Activated CD8-positive, alpha-beta T cell treated with anti-CD3 and anti-CD28 coated beads for 36 hours (primary cell): ENCODE measurements around the gene MYL7. TPM values are rescaled to one million over a fixed set of nuclear protein-coding genes. Genes with fewer than 3 reads are reported as not detected.

Experiments
- ATAC-seq: fragments of 200-7000 bp; cut with Tn5 transposase; one replicate; pipeline ENCODE4 v1.10.0; 2021; ENCODE audit warnings: mild to moderate bottlenecking, moderate library complexity
- CTCF ChIA-PET: fragments of 350-600 bp; sonication (Branson Sonifier 250); formaldehyde crosslinking; loops from one replicate; lab custom pipeline; 2021; ENCODE audit warnings: antibody characterized with exemption; lab: Charles Lee
- POLR2A ChIA-PET: fragments of 350-600 bp; sonication (Branson Sonifier 250); formaldehyde crosslinking; loops from one replicate; lab custom pipeline; 2021; ENCODE audit warnings: antibody characterized with exemption; lab: Charles Lee
- DNase-seq: peaks from one replicate; pipeline ENCODE4 v3.0.0-alpha.2; 2020
- H3K27ac Mint-ChIP-seq: one replicate; pipeline ENCODE4 v1.8.0; 2021; ENCODE audit warnings: mild to moderate bottlenecking, mixed read lengths
- H3K27me3 Mint-ChIP-seq: one replicate; pipeline ENCODE4 v1.8.0; 2021; ENCODE audit warnings: mixed read lengths
- H3K36me3 Mint-ChIP-seq: one replicate; pipeline ENCODE4 v1.8.0; 2021; ENCODE audit warnings: low read depth, mixed read lengths
- H3K4me1 Mint-ChIP-seq: one replicate; pipeline ENCODE4 v1.8.0; 2021; ENCODE audit warnings: low read depth, mixed read lengths
- H3K4me3 Mint-ChIP-seq: one replicate; pipeline ENCODE4 v1.8.0; 2021; ENCODE audit warnings: mild to moderate bottlenecking, moderate library complexity, mixed read lengths
- H3K9me3 Mint-ChIP-seq: one replicate; pipeline ENCODE4 v1.8.0; 2021; ENCODE audit warnings: mixed read lengths
- intact Hi-C: fragments of 100-400 bp; cut with micrococcal nuclease; formaldehyde crosslinking; loops from one replicate; pipeline ENCODE4 v1.10.0; 2022
- total RNA-seq, 2 experiments: library from RNA; stranded (reverse); gene quantifications; one replicate each; pipeline ENCODE4 v1.2.3, GENCODE V29; 2021
- TF ChIP-seq, protein P1 (sequence below): fragments of 200-600 bp; IDR thresholded peaks from one replicate; pipeline ENCODE4 v1.8.0; 2022; ENCODE audit warnings: antibody characterized with exemption, mild to moderate bottlenecking

Gene MYL7
- total RNA-seq, 2 experiments from 2014 or later = not detected

DNA sequence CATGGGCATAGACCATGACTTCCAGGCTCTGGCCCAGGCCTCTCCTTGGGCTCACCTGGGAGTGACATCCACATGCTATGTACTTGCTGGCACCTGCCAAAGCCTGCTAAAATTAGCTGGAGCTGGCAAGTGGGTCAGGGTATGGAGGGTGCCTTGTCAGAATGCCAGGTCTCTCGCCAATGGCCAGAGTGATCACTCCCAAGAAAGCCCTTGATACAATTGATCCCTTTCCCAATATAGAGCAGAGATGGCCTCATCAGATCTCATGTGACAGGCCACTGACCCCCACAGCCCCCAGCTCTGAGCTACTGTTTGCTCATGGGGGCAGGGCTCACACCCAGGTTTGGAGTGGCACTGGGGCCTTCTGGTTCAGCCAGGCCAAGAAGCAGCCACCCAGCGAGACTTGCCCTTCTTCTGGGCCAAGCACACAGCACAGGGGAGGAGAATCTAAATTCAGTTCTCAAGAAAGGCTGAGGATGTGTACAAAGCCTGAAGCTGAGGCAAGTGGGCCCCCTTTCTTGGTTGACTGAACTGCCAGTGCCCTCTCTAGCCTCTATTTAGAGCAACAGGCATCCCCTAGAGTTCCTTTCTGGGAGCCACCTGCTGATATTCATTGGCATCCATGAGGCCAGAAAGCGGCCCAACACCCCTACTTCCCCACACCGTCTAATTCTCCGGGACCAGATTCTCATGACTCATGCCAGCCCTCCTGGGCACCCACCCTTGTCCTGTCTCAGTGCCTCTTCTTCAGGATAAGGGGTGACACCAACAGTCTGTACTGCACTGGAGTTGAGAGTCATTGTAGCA, 18.9 kb upstream of the MYL7 start:
- no peaks in the 10 kb centered on the region for H3K4me1 Mint-ChIP-seq
- DNase-seq (no peak), ATAC-seq (no peak)
- H3K4me3 Mint-ChIP-seq = no peak overlapping the region
- H3K36me3 Mint-ChIP-seq = no peaks in the 10 kb centered on the region
- H3K27ac Mint-ChIP-seq = no peak overlapping the region
- ChIA-PET CTCF (interaction anchor here (1.5 kb wide), 1 partner anchor 10 kb away, joined by 3 read pairs; no protein-coding TSS in a partner anchor), POLR2A (no interaction called here)
- intact Hi-C loops = no loop called here
- no peaks in the 10 kb centered on the region for H3K27me3 Mint-ChIP-seq
- TF ChIP-seq, protein P1, sequence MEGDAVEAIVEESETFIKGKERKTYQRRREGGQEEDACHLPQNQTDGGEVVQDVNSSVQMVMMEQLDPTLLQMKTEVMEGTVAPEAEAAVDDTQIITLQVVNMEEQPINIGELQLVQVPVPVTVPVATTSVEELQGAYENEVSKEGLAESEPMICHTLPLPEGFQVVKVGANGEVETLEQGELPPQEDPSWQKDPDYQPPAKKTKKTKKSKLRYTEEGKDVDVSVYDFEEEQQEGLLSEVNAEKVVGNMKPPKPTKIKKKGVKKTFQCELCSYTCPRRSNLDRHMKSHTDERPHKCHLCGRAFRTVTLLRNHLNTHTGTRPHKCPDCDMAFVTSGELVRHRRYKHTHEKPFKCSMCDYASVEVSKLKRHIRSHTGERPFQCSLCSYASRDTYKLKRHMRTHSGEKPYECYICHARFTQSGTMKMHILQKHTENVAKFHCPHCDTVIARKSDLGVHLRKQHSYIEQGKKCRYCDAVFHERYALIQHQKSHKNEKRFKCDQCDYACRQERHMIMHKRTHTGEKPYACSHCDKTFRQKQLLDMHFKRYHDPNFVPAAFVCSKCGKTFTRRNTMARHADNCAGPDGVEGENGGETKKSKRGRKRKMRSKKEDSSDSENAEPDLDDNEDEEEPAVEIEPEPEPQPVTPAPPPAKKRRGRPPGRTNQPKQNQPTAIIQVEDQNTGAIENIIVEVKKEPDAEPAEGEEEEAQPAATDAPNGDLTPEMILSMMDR = no peak
- no peaks in the 10 kb centered on the region for H3K9me3 Mint-ChIP-seq

- H3K36me3 Mint-ChIP-seq = no peaks in the 10 kb centered on the region
- no peaks in the 10 kb centered on the region for H3K27me3 Mint-ChIP-seq
- CTCF ChIA-PET = no interaction called here
- no peaks in the 10 kb centered on the region for H3K4me1 Mint-ChIP-seq
- H3K4me3 Mint-ChIP-seq = no peak overlapping the region
- H3K27ac Mint-ChIP-seq = no peak overlapping the region
- no peaks in the 10 kb centered on the region for H3K9me3 Mint-ChIP-seq
- intact Hi-C loops = no loop called here
- POLR2A ChIA-PET = no interaction called here
- no peak for DNase-seq
- TF ChIP-seq, protein P1 = no peak
- no peak for ATAC-seq
Measured at GRCh38 chr7:44158873-44159631, 17.9 kb upstream of the MYL7 start.

GRCh38 chr7:44158096-44158872, 17.2 kb upstream of the MYL7 start:
- ATAC-seq (no peak), DNase-seq (no peak)
- TF ChIP-seq, protein P1 = no peak
- no peaks in the 10 kb centered on the region for H3K27me3 Mint-ChIP-seq
- ChIA-PET POLR2A (no interaction called here), CTCF (no interaction called here)
- no peaks in the 10 kb centered on the region for H3K4me1 Mint-ChIP-seq
- H3K9me3 Mint-ChIP-seq = no peaks in the 10 kb centered on the region
- no peaks in the 10 kb centered on the region for H3K36me3 Mint-ChIP-seq
- intact Hi-C loops = no loop called here
- no peak overlapping the region for H3K4me3 Mint-ChIP-seq
- no peak overlapping the region for H3K27ac Mint-ChIP-seq

- Mint-ChIP-seq H3K27ac (no peak overlapping the region), H3K9me3 (no peaks in the 10 kb centered on the region), H3K27me3 (no peaks in the 10 kb centered on the region), H3K4me1 (no peaks in the 10 kb centered on the region), H3K4me3 (no peak overlapping the region), H3K36me3 (no peaks in the 10 kb centered on the region)
- intact Hi-C loops = no loop called here
- TF ChIP-seq, protein P1 = no peak
- ATAC-seq (no peak), DNase-seq (no peak)
- ChIA-PET POLR2A (no interaction called here), CTCF (no interaction called here)
Measured at GRCh38 chr7:44157116-44158080, 16.3 kb upstream of the MYL7 start.
